Sigmoid colon (tissue), 4 donors: ENCODE data around the gene GNG10.

ENCODE experiments used
- EP300 ChIP-seq, 4 donors: sonication (generic); formaldehyde crosslinking; IDR thresholded peaks; one replicate each; pipeline ENCODE4 v1.6.1; 2017; ENCODE audit warnings: antibody characterized with exemption in 4 of 4
- POLR2A ChIP-seq, 2 donors: fragments of 450-650 bp; IDR thresholded peaks; one replicate each; pipeline ENCODE4 v1.6.1; 2016; ENCODE audit warnings: antibody characterized with exemption in 2 of 2, mild to moderate bottlenecking in 2 of 2, moderate library complexity in 2 of 2
- POLR2AphosphoS5 ChIP-seq, 4 donors: sonication (generic); formaldehyde crosslinking; IDR thresholded peaks; one replicate each; pipeline ENCODE4 v1.6.1; 2017; ENCODE audit warnings: antibody characterized with exemption in 4 of 4
- TF ChIP-seq, protein P1 (sequence below), 4 experiments: fragments of 450-650 bp in 3 of 4; fragments of 200-600 bp in 1 of 4; IDR thresholded peaks; one replicate each; pipeline ENCODE4 v1.5.1; 2016 to 2019; ENCODE audit warnings: antibody characterized with exemption in 4 of 4, mild to moderate bottlenecking in 3 of 4, moderate library complexity in 2 of 4

GRCh38 chr9:111663301-111663823 lies 2.0 kb downstream of the GNG10 start:
- TF ChIP-seq POLR2A (IDR thresholded peaks at IDR 0.05) (no peak), POLR2AphosphoS5 (IDR thresholded peaks at IDR 0.05) (no peak), EP300 (IDR thresholded peaks at IDR 0.05) (no peak)
- TF ChIP-seq, protein P1, sequence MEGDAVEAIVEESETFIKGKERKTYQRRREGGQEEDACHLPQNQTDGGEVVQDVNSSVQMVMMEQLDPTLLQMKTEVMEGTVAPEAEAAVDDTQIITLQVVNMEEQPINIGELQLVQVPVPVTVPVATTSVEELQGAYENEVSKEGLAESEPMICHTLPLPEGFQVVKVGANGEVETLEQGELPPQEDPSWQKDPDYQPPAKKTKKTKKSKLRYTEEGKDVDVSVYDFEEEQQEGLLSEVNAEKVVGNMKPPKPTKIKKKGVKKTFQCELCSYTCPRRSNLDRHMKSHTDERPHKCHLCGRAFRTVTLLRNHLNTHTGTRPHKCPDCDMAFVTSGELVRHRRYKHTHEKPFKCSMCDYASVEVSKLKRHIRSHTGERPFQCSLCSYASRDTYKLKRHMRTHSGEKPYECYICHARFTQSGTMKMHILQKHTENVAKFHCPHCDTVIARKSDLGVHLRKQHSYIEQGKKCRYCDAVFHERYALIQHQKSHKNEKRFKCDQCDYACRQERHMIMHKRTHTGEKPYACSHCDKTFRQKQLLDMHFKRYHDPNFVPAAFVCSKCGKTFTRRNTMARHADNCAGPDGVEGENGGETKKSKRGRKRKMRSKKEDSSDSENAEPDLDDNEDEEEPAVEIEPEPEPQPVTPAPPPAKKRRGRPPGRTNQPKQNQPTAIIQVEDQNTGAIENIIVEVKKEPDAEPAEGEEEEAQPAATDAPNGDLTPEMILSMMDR (IDR thresholded peaks at IDR 0.05) = no peak
